ENCODE results near the gene PCA3. TPM values are rescaled to one million over a fixed set of nuclear protein-coding genes. Genes with fewer than 3 reads are reported as not detected.

PCA3 gene
- total and polyA plus RNA-seq, 2 of the 8 experiments (the other 6 are each of a cell fraction or from before 2014, with no cell fraction given), result not detected

DNA sequence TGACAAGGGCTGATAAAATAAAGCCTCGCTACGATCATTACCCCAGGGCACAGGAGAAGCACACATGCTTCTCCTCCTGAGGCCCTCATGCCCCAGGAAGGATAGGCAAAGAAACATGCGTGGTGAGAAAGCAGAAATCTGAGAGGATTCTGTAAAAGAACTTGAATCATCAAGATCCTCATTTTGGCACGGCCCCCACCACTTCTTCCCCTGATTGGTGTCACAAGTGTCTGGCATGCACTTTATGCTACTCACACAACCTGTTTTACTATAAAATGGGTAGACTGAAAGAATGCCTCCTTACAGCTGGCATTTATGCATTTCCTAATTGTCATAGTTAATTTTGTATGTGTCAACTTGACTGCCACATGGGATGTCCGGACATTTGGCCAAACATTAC, 32.1 kb downstream of the PCA3 start:
- no peak overlapping the region for H4K91ac ChIP-seq (replicated peaks; ENCODE audit: insufficient read length, low read length)
- ChIA-PET POLR2A (ENCODE audit: partially characterized antibody) (no interaction called here), CTCF (ENCODE audit: partially characterized antibody) (no interaction called here)
- H3K4me3 ChIP-seq (ENCODE audit: extremely low read depth in 1 of 4, insufficient read depth in 2 of 4, low read depth in 3 of 4, low read length in 4 of 4), result no peak overlapping the region
- H3K23me2 ChIP-seq (ENCODE audit: low read depth, low read length), result no peaks in the 10 kb centered on the region
- 91% methylated on average over 5 of the region's 5 CpGs; no CpG with 5 or more reads in 1 of the 2 experiments for WGBS, 2 experiments (ENCODE audit: extremely low coverage in 1 of 2, insufficient coverage in 1 of 2, insufficient read length in 1 of 2, insufficient replicate concordance in 2 of 2, low coverage in 1 of 2, low lambda C conversion rate in 2 of 2, missing lambda C conversion rate in 1 of 2)
- H3K9me3 ChIP-seq (ENCODE audit: insufficient read depth in 2 of 2, low read depth in 1 of 2, low read length in 1 of 2), result no peaks in the 10 kb centered on the region
- TF ChIP-seq EP300 (IDR thresholded peaks at IDR 0.05; ENCODE audit: borderline replicate concordance in 1 of 2, low read depth in 2 of 2, low read length in 2 of 2) (no peak), ZNF274 (IDR thresholded peaks at IDR 0.05; ENCODE audit: borderline replicate concordance, extremely low read depth, low read length) (no peak)
- no peak overlapping the region for H3K18ac ChIP-seq (ENCODE audit: extremely low read depth, low read length)
- no peaks in the 10 kb centered on the region for H3K36me3 ChIP-seq (ENCODE audit: control insufficient read depth in 2 of 4, insufficient read depth in 4 of 4, low read length in 3 of 4)
- no peak overlapping the region for H3K56ac ChIP-seq (replicated peaks; ENCODE audit: insufficient read length, low read depth, low read length)
- H2AK5ac ChIP-seq (ENCODE audit: low read depth, low read length), result no peak overlapping the region
- no peak for FAIRE-seq
- no peak overlapping the region for H2AFZ ChIP-seq (ENCODE audit: low read length)
- no peaks in the 10 kb centered on the region for H4K20me1 ChIP-seq (replicated peaks in 1 of 2; ENCODE audit: control insufficient read depth in 1 of 2, insufficient read depth in 2 of 2, low read length in 2 of 2)
- no peaks in the 10 kb centered on the region for H3K79me1 ChIP-seq (ENCODE audit: low read depth, low read length)
- H2BK20ac ChIP-seq (ENCODE audit: low read length), result no peak overlapping the region
- H2BK5ac ChIP-seq (ENCODE audit: low read depth, low read length), result no peak overlapping the region
- no peaks in the 10 kb centered on the region for H3K4me1 ChIP-seq (replicated peaks in 1 of 4; ENCODE audit: control insufficient read depth in 3 of 4, insufficient read depth in 4 of 4, low read length in 3 of 4)
- H2BK120ac ChIP-seq (replicated peaks; ENCODE audit: low read depth, low read length), result no peak overlapping the region
- DNase-seq (ENCODE audit: low read depth in 1 of 2, low spot score in 2 of 2), result no peak
- H4K5ac ChIP-seq (ENCODE audit: insufficient read length, low read depth, low read length), result no peak overlapping the region
- no peak overlapping the region for H3K14ac ChIP-seq (ENCODE audit: insufficient read length)
- no peak overlapping the region for H3K9ac ChIP-seq (replicated peaks in 1 of 4; ENCODE audit: extremely low read depth in 1 of 4, low read depth in 3 of 4, low read length in 3 of 4)
- H4K8ac ChIP-seq (ENCODE audit: extremely low read depth, insufficient read depth, low read length), result no peak overlapping the region
- H3K27ac ChIP-seq (ENCODE audit: low read depth, low read length), result no peak overlapping the region
- H2BK15ac ChIP-seq (ENCODE audit: low read length), result no peak overlapping the region
- no peak overlapping the region for H3K4me2 ChIP-seq (ENCODE audit: insufficient read depth in 1 of 2, low read depth in 2 of 2, low read length in 2 of 2)
- no peak overlapping the region for H3K4ac ChIP-seq (replicated peaks; ENCODE audit: insufficient read length, low read depth, low read length)
- H3K23ac ChIP-seq (ENCODE audit: insufficient read length), result no peak overlapping the region
- H2BK12ac ChIP-seq (ENCODE audit: low read depth, low read length), result no peak overlapping the region
- H3K27me3 ChIP-seq (replicated peaks in 1 of 4; ENCODE audit: control insufficient read depth in 3 of 4, extremely low read depth in 1 of 4, insufficient read depth in 3 of 4, low read length in 3 of 4), result no peaks in the 10 kb centered on the region
- no peaks in the 10 kb centered on the region for H3K79me2 ChIP-seq (ENCODE audit: control insufficient read depth in 1 of 2, insufficient read depth in 2 of 2, low read length in 2 of 2)

Measured in H1 (cell line).